ENCODE data around the gene ATP6V1B1. TPM values are rescaled to one million over a fixed set of nuclear protein-coding genes. Genes with fewer than 3 reads are reported as not detected.

ATP6V1B1 gene
- total and polyA plus RNA-seq, 2 of the 13 experiments (the other 11 are each of a cell fraction or from before 2014, with no cell fraction given) = 0.58 to 1.6 TPM

GRCh38 chr2:71001981-71002570 is 66.4 kb downstream of the ATP6V1B1 start:
- Histone ChIP-seq H3K27ac (ENCODE audit: extremely low read length, insufficient read depth, low read length) (no peak overlapping the region), H3K4me1 (ENCODE audit: insufficient read depth, low read length) (peaks cover 62% of the 10 kb centered on the region), H2AFZ (ENCODE audit: low read length) (peak overlapping the region; percentile 45), H3K36me3 (replicated peaks in 1 of 2; ENCODE audit: control insufficient read depth in 1 of 2, insufficient read depth in 2 of 2, low read length in 2 of 2) (no peaks in the 10 kb centered on the region), H3K9ac (ENCODE audit: insufficient read depth, low read depth, low read length) (peak overlapping the region; percentile 6; the same call in 1 of the 2 replicates), H3K4me3 (replicated peaks in 1 of 3; ENCODE audit: insufficient read depth in 1 of 3, low read depth in 2 of 3, low read length in 3 of 3) (peak overlapping the region in 2 of 3 experiments; percentile 16 to 81; a peak in 3 of 6 replicates), H3K27me3 (ENCODE audit: control insufficient read depth in 1 of 2, insufficient read depth in 2 of 2, low read length in 2 of 2) (peaks cover 0 to 9% of the 10 kb centered on the region in 2 experiments; a peak in 2 of 5 replicates), H3K9me3 (ENCODE audit: low read length) (no peaks in the 10 kb centered on the region), H4K20me1 (ENCODE audit: insufficient read depth, low read length) (no peaks in the 10 kb centered on the region), H3K4me2 (ENCODE audit: low read depth, low read length) (peak overlapping the region; percentile 99), H3K79me2 (ENCODE audit: insufficient read depth, low read length) (no peaks in the 10 kb centered on the region)
- POLR2A ChIA-PET = interaction anchor here (1.4 to 2.9 kb wide), 4 partner anchors 19 to 128 kb away, joined by 3 to 21 read pairs (median 9); partner anchors contain the start of genes MCEE, MPHOSPH10 and NAGK
- in situ Hi-C loops (cut with HindIII; ENCODE audit: extremely low pct_ligation_motif_present, low pct_unique_long_range_greater_than_20kb) (no loop called here), intact Hi-C loops (cut with micrococcal nuclease; ENCODE audit: unreplicated experiment) (no loop called here)
- CTCF ChIA-PET (ENCODE audit: low intra/inter-chr PET ratio, low total read pairs) = interaction anchor here (2.0 kb wide), 1 partner anchor 37 kb away, joined by 8 read pairs; no protein-coding TSS in a partner anchor
- FAIRE-seq = no peak
- DNase-seq (ENCODE audit: low spot score) = no peak
- BruUV-seq (replicated peaks) = no TSS peak
- WGBS (ENCODE audit: low lambda C conversion rate) = 0% methylated on average over 11 of the region's 11 CpGs
- peak; percentile 85 for ATAC-seq
- TF ChIP-seq TEAD2 (CRISPR knock-in tag; IDR thresholded peaks at IDR 0.05) (no peak), HNF4A (CRISPR knock-in tag; IDR thresholded peaks at IDR 0.05) (peak; percentile 25; the same call in 1 of the 2 replicates), SMYD3 (CRISPR knock-in tag; IDR thresholded peaks at IDR 0.05) (no peak), ZNF292 (CRISPR knock-in tag; IDR thresholded peaks at IDR 0.05; ENCODE audit: borderline replicate concordance, low read depth) (0 out of 2 replicates have a peak, but pooled peaks have one; percentile 24), GLI4 (CRISPR knock-in tag; IDR thresholded peaks at IDR 0.05; ENCODE audit: borderline replicate concordance) (no peak), ZNF567 (CRISPR knock-in tag; IDR thresholded peaks at IDR 0.05; ENCODE audit: borderline replicate concordance) (no peak), REXO4 (CRISPR knock-in tag; IDR thresholded peaks at IDR 0.05; ENCODE audit: borderline replicate concordance) (no peak), KLF15 (CRISPR knock-in tag; IDR thresholded peaks at IDR 0.05; ENCODE audit: borderline replicate concordance) (no peak), SP4 (CRISPR knock-in tag; IDR thresholded peaks at IDR 0.05) (no peak)
- TF ChIP-seq, protein P1, sequence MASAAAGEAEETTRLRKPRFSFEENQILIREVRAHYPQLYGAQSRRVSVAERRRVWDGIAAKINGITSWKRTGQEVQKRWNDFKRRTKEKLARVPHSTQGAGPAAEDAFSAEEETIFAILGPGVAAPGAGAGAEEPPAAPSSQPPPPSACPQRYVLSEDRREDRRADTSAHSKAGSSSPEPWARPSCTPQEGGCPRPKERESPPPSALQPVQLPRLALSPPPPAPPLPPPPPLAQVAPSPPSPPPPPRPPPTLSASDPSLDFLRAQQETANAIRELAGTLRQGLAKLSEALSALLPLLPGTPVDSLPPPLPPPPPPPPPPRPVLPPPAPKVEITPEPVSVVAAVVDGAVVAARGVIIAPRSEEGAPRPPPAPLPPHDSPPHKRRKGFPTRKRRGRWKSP (CRISPR knock-in tag; IDR thresholded peaks at IDR 0.05) = no peak
- TF ChIP-seq, protein P2, sequence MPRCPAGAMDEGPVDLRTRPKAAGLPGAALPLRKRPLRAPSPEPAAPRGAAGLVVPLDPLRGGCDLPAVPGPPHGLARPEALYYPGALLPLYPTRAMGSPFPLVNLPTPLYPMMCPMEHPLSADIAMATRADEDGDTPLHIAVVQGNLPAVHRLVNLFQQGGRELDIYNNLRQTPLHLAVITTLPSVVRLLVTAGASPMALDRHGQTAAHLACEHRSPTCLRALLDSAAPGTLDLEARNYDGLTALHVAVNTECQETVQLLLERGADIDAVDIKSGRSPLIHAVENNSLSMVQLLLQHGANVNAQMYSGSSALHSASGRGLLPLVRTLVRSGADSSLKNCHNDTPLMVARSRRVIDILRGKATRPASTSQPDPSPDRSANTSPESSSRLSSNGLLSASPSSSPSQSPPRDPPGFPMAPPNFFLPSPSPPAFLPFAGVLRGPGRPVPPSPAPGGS (CRISPR knock-in tag; IDR thresholded peaks at IDR 0.05) = no peak
- TF ChIP-seq, protein P3, sequence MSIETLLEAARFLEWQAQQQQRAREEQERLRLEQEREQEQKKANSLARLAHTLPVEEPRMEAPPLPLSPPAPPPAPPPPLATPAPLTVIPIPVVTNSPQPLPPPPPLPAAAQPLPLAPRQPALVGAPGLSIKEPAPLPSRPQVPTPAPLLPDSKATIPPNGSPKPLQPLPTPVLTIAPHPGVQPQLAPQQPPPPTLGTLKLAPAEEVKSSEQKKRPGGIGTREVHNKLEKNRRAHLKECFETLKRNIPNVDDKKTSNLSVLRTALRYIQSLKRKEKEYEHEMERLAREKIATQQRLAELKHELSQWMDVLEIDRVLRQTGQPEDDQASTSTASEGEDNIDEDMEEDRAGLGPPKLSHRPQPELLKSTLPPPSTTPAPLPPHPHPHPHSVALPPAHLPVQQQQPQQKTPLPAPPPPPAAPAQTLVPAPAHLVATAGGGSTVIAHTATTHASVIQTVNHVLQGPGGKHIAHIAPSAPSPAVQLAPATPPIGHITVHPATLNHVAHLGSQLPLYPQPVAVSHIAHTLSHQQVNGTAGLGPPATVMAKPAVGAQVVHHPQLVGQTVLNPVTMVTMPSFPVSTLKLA (IDR thresholded peaks at IDR 0.05) = 0 out of 2 replicates have a peak, but pooled peaks have one; percentile 7

All from HepG2 (cell line).